ENCODE data around the gene SELENOS. TPM values are rescaled to one million over a fixed set of nuclear protein-coding genes. Genes with fewer than 3 reads are reported as not detected.

SELENOS gene
- total and polyA plus RNA-seq, 2 donors (not counting 3 experiments of a cell fraction or from before 2014, with no cell fraction given): 70.4 to 101 TPM

DNA sequence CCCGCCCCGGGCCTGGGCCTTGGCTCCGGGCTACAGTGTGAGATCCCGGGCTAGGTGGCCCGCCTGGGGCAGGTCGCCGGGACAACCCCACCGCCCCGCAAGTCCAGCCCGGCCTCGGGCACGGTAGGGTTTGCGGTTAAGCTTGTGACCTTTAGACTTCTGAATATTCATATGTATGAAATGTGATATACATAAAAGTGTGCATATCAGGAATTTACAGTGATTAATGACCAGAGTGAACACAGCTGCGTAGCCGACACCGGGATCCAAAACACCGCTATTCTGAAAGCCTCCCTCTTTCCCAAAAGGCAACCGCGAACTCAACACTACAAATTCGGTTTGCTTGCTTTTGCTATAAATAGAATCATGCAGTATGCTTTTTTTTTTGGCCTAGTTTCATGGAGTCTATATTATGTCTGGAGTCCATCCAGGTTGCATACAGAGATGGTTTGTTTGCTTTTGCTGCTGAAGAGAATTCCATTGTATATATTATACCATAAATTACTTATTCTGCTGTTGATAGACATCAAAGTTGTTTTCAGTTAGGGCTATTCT, 18.4 kb upstream of the SELENOS start:
- no peaks in the 10 kb centered on the region for H3K9me1 ChIP-seq (replicated peaks; ENCODE audit: control insufficient read depth, extremely low read depth, insufficient read depth, low read length)
- intact Hi-C loops (cut with micrococcal nuclease) (loop anchor here (1.0 to 2.0 kb wide), 2 partner anchors 151 to 357 kb away; partner anchors contain the start of gene TM2D3), dilution Hi-C loops (cut with MboI; ENCODE audit: extremely low pct_ligation_motif_present, low sequenced_read_pairs) (no loop called here)
- peak overlapping the region; percentile 70 for H3K27ac ChIP-seq (ENCODE audit: insufficient read depth, low read depth, low read length)
- H3K9me3 ChIP-seq (replicated peaks; ENCODE audit: control insufficient read depth, insufficient read depth, low read length): no peaks in the 10 kb centered on the region
- ChIA-PET POLR2A (no interaction called here), CTCF (interaction anchor here (0.6 to 3.2 kb wide), 4 partner anchors 25 to 358 kb away, joined by 3 to 21 read pairs (median 6); no protein-coding TSS in a partner anchor)
- H3K4me2 ChIP-seq (ENCODE audit: insufficient read depth, low read length): peak overlapping the region; percentile 58
- TSS peak; percentile 59 for BruUV-seq (replicated peaks)
- peak overlapping the region; percentile 95 for H3K9ac ChIP-seq (replicated peaks; ENCODE audit: extremely low read depth, insufficient read depth, low read length)
- H3K4me3 ChIP-seq (replicated peaks in 1 of 3; ENCODE audit: insufficient read depth in 1 of 3, low read depth in 1 of 3, low read length in 3 of 3): peak overlapping the region; percentile 77 to 94 (median 80)
- FAIRE-seq: peak; percentile 67
- H3K4me1 ChIP-seq (ENCODE audit: control insufficient read depth, extremely low read depth, insufficient read depth, low read length): peaks cover 14% of the 10 kb centered on the region
- no peaks in the 10 kb centered on the region for H3K27me3 ChIP-seq (ENCODE audit: control insufficient read depth in 2 of 2, insufficient read depth in 2 of 2, low read length in 2 of 2)
- H3K79me2 ChIP-seq (ENCODE audit: control insufficient read depth, insufficient read depth, low read length): peaks cover 41% of the 10 kb centered on the region
- no peaks in the 10 kb centered on the region for H3K36me3 ChIP-seq (ENCODE audit: control insufficient read depth in 2 of 2, extremely low read depth in 1 of 2, insufficient read depth in 2 of 2, low read length in 2 of 2)
- DNase-seq (ENCODE audit: low read depth, low spot score): peak; percentile 44
- TF ChIP-seq JUN (IDR thresholded peaks at IDR 0.05; ENCODE audit: borderline replicate concordance, insufficient read depth, insufficient read length, low read depth) (no peak), GATA2 (IDR thresholded peaks at IDR 0.05; ENCODE audit: insufficient read depth, insufficient read length, low read depth, low read length) (no peak), EZH2 (IDR thresholded peaks at IDR 0.05; ENCODE audit: borderline replicate concordance, low read depth, low read length, severe bottlenecking) (no peak), MYC (IDR thresholded peaks at IDR 0.05; ENCODE audit: low read depth, low read length) (no peak), POLR2AphosphoS5 (IDR thresholded peaks at IDR 0.05; ENCODE audit: insufficient read depth, low read depth, low read length) (no peak), POLR2A (IDR thresholded peaks at IDR 0.05; ENCODE audit: low read depth, low read length) (no peak), FOS (IDR thresholded peaks at IDR 0.05; ENCODE audit: borderline replicate concordance, insufficient read depth, low read length) (no peak), CTCF (IDR thresholded peaks at IDR 0.05; ENCODE audit: extremely low read depth in 1 of 2, insufficient read depth in 1 of 2, low read depth in 1 of 2, low read length in 2 of 2) (no peak)
- TF ChIP-seq, protein P1, sequence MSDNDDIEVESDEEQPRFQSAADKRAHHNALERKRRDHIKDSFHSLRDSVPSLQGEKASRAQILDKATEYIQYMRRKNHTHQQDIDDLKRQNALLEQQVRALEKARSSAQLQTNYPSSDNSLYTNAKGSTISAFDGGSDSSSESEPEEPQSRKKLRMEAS (IDR thresholded peaks at IDR 0.05; ENCODE audit: insufficient read depth, insufficient read length): no peak
- no peaks in the 10 kb centered on the region for H4K20me1 ChIP-seq (replicated peaks; ENCODE audit: control insufficient read depth, extremely low read depth, insufficient read depth, low read length)
- H2AFZ ChIP-seq (ENCODE audit: low read depth, low read length): peak overlapping the region; percentile 72
